ELR (cell line): Measurements from ENCODE around the gene NFIA.

ENCODE experiments used
- DNase-seq: peaks from one replicate; pipeline ENCODE4 v3.0.0-alpha.2; 2015; ENCODE audit warnings: low read depth

The NFIA gene

GRCh38 chr1:61152469-61153105 is 70.2 kb downstream of the NFIA start:
- no peak for DNase-seq

GRCh38 chr1:61156576-61157467 is 74.5 kb downstream of the NFIA start:
- DNase-seq, result no peak

- DNase-seq, result peak; percentile 8
Measured at GRCh38 chr1:61157468-61157987, 75.2 kb downstream of the NFIA start.

- no peak for DNase-seq
Measured at GRCh38 chr1:61158591-61158990, 76.2 kb downstream of the NFIA start.

- peak; percentile 39 for DNase-seq
Measured at GRCh38 chr1:61160526-61160925, 78.2 kb downstream of the NFIA start.

GRCh38 chr1:61162520-61163258 is 80.3 kb downstream of the NFIA start:
- no peak for DNase-seq

- no peak for DNase-seq
Measured at GRCh38 chr1:61163355-61163754, 81.0 kb downstream of the NFIA start.

- no peak for DNase-seq
Measured at GRCh38 chr1:61165402-61165801, 83.0 kb downstream of the NFIA start.

GRCh38 chr1:61167309-61167708 is 84.9 kb downstream of the NFIA start:
- no peak for DNase-seq

GRCh38 chr1:61169045-61169444 is 86.7 kb downstream of the NFIA start:
- no peak for DNase-seq

GRCh38 chr1:61169634-61170033 is 87.3 kb downstream of the NFIA start:
- no peak for DNase-seq

GRCh38 chr1:61170328-61171238 is 88.2 kb downstream of the NFIA start:
- peak; percentile 5 for DNase-seq

GRCh38 chr1:61171346-61171745 is 89.0 kb downstream of the NFIA start:
- no peak for DNase-seq

GRCh38 chr1:61171974-61172373 is 89.6 kb downstream of the NFIA start:
- DNase-seq, result no peak

GRCh38 chr1:61173118-61173517 is 90.8 kb downstream of the NFIA start:
- DNase-seq, result no peak

- DNase-seq, result no peak
Measured at GRCh38 chr1:61174060-61174795, 91.9 kb downstream of the NFIA start.

- no peak for DNase-seq
Measured at GRCh38 chr1:61175976-61176375, 93.6 kb downstream of the NFIA start.

- DNase-seq, result no peak
Measured at GRCh38 chr1:61181067-61182038, 99.0 kb downstream of the NFIA start.

- DNase-seq, result peak; percentile 17
Measured at GRCh38 chr1:61182049-61182448, 99.7 kb downstream of the NFIA start.

GRCh38 chr1:61182480-61182879 is 100.1 kb downstream of the NFIA start:
- no peak for DNase-seq
